GM19468 (cell line): ENCODE results near the gene MAP7D3.

Experiments
- ATAC-seq: cut with Tn5 transposase; IDR thresholded peaks from one replicate; pipeline ENCODE4 v1.9.1; 2021; ENCODE audit warnings: mild to moderate bottlenecking, moderate library complexity, moderate number of reproducible peaks; ENCODE audit not compliant: unreplicated experiment; ENCODE audit errors: extremely low read depth

Gene MAP7D3

DNA sequence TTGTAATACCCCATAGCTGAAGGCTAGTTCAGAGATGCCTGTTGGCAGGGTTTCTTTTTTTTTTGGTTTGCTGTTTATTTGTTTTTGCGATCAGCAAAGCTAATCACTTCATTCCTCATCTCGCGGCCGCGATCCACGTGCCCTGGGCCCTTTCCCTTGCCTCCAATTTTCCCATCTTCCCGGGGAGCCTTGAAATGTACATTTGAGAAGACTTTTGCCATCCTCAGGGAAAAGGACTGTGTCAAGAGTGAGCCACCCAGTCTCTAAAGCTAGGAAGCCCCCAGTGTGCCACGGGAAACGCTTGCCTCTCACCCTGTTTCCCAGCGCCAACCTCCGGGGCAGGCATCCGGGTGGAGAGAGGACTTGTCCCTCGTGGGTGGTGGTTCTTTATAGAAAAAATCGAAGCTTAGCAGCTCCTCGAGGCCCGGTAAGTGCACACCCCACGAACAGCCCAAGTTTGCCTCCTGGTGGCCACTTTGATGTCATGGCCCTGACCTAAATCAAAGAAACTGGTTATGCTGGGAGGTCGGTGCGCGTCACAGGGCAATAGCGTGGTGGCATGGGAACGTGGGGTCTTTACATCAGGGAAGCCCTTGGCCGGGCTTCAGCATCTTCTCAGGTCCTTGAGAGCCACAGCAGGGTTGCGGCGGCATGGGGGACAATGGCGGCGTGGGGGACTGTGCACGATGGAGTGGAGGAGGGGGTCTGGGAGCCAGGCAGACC, 42.0 kb downstream of the MAP7D3 start:
- ATAC-seq, result no peak

DNA sequence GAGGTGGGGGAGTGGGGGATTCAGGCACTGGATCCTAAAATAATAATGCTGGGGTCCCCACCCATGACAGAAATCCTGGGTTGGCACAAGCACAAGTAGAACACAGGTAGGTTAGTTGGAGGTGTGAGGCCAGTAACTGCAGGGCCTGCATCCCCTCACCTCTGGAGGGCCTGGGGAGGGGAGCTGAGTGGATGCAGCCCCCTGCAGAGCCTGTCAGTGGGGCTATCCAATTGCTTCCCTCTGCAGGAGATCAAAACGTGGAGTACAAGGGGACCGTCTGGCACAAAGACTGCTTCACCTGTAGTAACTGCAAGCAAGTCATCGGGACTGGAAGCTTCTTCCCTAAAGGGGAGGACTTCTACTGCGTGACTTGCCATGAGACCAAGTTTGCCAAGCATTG, 43.7 kb downstream of the MAP7D3 start:
- ATAC-seq, result no peak

DNA sequence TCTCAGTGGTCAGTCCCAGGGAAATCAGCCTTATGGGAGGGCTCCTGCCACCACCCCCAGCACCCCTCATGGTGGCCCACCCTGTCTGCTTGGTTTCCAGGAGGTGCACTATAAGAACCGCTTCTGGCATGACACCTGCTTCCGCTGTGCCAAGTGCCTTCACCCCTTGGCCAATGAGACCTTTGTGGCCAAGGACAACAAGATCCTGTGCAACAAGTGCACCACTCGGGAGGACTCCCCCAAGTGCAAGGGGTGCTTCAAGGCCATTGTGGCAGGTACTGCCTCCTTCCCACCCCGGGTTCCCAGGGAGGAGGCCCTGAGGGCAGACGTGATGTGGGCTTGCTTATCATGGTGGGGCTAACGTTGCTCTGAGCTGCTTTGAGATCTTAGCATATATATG, 44.3 kb downstream of the MAP7D3 start:
- no peak for ATAC-seq

DNA sequence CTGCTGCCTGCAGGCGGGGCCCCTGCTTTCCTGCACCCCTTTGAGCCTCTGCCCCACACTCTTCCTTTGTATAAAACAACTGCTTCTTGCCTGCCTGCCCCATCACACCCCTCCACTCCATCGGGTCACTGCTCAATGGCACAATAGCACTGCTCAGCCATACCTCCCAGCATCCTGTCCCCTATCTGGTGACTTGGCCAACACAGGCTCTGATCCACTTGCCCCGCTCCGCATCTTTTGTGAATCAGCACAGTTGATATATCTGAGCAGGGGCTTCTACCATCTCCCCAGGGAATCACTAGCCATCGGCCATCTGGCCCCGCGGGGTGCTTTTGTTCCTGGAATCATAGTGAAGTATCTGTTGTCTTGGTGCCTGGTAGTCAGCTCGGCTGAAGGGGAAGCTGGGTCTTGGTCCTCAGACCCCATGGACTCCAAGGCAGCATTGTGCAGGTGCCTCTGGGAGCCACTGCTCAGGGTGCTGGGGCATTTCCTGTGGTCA, 45.3 kb downstream of the MAP7D3 start:
- no peak for ATAC-seq

DNA sequence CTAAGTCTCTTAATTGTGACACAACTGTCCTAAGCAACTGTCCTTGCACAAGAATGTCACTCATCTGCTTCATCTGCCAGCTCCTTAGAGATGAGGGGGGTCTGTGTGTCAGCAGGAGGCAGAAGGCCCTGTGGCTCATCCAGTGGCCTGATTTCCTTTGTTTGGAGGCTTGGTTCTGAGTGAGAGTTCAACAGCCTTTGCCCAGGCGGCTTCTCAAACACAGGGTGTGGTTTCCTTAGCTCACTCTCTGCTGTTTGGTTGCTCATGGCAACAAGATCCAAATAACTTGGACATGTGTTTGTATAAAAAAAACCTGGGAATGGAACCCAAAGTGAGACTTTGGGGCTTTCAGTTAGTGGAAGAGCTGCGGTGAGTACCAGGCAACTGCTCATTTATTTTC, 46.6 kb downstream of the MAP7D3 start:
- no peak for ATAC-seq

DNA sequence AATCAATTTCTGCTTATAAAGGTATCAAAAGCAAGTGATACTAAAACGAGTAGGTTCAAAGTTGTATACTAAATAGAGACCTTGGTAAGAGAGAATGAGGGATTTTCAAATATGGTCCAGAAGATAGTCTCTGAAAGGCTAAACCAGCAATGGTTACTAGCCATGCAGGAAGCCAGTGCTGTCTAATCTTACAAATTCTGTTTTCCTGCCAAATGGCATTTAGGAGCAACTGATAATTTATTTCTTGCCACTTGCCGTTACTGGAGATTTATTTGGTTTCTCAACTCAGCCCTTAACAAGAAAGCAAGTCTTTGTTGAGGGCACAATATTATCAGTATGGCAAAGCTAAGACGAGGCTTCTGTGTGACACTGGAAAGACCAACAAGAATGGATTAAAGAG, 47.2 kb downstream of the MAP7D3 start:
- ATAC-seq, result no peak

DNA sequence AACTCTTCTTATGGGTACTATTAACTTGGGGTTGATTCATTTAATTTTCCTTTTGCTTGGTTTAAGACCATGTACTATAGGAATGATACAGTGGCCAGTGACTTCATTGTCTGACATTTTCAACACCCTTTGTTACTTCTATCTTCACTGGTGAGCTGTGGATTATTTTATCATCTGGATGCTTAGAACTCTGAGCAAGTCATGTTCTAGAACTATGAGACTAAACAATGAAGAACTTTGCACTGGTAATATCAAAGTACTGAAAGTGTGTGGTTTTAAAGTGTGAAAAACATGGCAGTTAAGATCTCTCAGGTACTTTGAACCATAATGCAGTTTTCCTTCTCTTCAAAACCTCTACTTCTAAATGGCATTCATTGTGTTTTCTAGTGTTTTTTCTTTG, 47.8 kb downstream of the MAP7D3 start:
- ATAC-seq, result no peak

DNA sequence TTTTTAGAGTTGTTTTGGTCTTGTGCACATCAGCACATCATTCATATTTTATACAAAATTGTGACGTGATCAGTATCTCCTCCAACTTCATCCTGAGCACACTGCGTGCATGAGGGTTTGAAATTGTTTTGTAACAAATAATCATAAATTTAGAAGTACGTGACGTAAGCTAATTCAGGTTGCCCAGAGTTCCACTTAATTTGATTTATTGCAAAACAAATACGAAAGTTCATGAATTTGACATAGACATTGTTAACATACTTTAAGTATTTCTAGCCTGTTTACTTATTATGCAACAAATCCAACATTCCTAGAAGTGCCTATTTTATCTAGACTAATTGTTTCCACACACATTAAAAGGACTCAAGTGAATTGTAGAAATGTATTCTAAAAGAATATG, 48.3 kb downstream of the MAP7D3 start:
- ATAC-seq, result no peak

DNA sequence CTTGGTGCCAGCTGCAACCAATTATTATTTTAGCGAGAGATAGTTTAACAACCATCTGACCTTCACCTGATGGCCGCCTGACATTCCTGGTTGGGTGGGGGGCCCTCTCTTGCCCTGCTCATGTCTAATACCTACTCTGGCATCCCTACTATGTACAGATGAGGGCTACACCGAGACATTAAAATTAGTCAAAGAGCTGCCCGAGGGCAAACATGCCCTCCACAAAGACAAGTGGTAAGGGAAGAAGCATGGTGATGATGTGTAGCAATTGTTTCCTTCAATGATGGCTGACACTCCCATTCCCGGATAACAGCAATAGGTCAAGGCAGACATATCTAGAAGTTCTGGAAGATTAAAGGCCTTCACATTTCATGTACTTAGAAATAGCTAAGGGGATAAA, 49.6 kb downstream of the MAP7D3 start:
- no peak for ATAC-seq

DNA sequence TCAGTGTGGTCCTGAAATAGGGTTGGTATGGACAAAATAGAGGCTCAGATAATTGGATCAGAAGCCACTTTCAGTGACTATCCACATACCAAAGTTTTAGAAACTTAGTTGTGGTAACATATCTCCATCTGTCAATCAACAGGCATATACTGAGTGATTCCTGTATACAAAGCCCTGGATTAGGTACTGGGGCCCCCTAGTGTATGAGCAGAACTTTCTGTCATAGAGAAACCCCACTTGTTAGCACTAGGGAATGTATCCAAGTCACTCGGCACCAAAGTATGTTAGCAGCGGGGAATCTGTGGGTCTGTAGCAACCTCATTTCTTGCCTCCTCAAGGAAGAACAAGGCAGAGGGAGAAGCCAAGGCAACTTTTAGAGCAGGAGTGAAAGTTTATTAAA, 50.7 kb downstream of the MAP7D3 start:
- ATAC-seq, result no peak

DNA sequence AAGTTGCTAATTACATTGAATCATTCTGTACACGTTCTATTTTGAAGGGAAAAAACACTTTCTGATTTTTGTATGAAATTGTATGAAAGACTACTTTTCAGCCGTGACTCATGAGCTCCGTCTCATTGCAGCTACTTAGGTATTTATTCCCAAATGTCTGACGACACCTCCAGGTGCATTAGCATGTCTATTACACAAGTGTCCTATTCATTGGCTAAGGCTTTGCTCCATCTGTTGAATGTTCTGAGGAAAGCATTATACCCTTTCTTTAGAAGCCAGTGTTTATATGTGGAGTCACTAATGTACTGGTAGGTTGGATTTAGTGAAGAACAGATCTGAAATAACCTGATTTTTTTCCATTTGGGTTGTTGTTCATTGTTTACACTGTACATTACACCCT, 51.8 kb downstream of the MAP7D3 start:
- no peak for ATAC-seq

DNA sequence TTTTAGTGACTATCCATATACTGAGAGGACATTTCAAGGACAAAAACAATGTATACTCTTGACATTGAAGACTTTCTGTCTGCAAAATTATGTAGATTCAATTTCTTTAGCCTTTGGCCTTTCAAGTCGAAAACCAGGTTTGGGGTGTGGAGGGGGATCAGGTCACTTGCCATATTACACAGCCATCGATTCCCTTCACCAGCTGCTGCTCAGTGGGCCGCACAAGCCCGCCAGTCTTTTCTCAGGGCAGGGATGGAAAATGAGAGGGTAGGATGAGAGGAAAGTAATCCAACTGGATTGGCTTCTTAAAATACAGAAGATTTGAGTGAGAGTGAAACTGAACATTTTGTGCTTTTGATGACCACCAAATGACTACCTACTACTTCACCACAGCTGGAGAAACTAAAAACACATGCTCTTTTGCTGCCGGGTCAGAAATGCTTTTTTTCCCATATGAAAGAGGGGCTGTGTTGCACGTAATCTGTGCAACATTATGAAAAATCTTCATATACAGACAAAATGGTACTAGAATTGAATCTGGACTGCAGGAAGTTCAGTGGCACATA, 52.4 kb downstream of the MAP7D3 start:
- no peak for ATAC-seq

DNA sequence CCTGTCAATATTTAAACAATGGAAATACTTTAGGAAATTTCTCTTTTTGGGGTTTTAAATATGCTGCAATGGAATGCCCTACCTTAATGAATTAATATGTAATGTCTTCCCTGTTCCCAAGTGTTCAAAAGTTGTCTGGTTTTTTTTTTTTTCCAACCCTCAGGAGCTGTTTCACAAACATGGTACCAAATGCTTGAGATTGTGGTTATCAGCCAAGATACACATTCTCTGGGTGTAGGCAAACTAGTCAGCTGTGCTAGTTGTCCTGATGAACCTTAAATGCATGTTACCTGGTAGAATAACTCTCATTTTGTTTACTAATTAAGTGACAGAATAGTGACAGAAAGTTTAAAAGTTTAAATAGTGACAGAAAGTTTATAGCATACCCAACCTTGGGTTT, 53.2 kb downstream of the MAP7D3 start:
- no peak for ATAC-seq

DNA sequence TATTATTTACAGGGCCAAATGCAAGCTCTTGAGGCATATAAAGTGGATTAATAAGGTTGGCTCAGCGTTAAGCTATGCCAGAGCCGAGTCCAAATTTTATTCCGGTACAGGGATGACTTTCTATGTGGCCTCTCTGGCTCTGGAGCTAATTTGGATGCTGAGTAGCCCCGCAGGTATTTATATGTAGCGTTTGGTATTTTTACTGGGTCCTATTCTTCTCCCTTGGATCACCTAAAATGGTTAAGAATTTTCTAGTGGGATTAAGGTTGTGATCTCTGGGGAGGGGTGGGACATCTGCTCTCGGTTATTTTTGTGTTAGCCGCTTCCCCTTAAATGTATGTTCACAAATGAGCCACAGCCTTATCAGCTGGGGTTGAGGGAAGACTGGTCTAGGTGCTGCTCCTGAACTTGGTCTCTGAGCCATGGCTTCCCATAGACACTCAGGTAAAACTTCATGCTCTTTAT, 54.5 kb downstream of the MAP7D3 start:
- no peak for ATAC-seq

DNA sequence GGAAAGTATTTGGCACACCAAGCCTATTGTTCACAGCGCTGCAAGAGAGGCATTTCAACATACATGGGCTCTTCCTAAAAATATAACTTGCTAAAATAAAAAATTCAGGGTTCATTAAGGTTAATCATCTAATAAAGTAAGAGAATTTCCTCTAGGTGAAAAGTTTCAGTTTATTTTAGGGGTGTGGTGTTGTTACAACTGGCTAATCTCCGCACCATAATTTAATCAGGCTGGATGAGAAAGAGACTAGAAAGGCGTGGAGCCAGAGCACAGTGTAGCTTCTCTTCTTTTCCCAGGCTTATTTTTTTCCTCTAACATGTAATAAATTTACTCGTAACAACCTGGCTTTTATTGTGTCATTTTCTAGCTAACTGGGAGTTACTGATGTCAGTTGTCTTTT, 56.0 kb downstream of the MAP7D3 start:
- no peak for ATAC-seq

DNA sequence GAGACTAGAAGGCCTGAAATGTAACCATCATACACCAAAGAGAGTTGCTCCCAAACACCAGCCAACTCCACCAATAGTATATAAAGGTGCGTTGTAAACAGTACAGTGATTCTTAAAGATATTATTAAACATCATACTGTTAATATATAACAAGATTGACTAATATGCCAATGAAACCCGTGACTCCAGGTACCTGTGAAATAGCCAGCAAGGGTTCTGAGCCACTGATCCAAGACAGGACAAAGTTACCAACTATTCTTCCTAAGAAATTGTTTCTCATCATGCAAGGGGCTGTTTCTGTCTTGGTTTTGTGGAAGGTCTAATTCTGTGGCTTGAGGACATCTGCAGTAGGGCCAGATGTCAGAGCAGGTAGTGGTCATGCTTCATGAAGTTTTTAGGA, 56.7 kb downstream of the MAP7D3 start:
- ATAC-seq, result no peak

DNA sequence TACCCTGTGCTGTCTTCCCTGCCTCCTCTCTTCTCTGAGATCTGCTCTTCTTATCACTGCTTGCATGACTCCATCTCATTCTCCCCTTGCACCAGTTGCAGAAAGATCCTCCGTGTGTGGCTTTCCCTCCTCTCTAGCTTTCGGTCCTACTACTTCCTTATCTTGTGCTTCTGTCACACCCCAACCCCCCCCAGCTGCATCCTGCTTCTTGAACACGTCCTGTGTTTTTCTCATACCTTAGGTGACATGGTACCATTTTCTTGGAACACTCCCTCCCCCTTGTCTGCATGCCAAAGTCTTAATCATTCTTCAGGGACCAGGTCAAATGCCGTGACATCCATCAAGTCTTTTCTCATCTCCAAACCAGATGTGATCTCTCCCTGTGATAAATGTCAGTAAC, 57.4 kb downstream of the MAP7D3 start:
- no peak for ATAC-seq

DNA sequence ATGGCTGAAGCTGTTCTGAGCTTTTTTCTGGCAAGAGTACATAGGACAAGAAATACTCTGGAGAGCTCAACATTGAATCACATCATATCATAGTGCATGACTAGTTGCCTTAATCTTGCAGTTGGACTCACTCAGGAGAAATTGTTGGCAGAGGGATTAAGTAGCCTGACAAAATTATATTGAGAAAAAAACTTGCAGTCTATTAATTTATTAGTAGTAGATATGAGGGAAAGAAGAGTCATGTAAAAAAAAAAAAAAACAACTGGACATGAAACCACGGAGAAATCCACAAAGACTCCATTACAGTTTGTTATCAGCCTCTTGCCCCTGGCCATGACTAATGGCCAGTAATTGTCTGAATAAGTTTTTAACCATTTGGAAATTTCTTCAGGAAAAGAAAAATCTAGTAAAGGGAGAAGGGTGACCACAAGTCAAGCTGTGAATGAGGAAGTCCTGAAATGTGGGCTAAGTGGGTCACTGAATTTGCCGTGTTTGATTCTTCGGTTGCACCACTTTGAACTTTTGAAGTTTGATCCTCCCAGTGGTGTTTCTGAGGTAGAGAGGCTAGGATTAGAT, 58.3 kb downstream of the MAP7D3 start:
- no peak for ATAC-seq

DNA sequence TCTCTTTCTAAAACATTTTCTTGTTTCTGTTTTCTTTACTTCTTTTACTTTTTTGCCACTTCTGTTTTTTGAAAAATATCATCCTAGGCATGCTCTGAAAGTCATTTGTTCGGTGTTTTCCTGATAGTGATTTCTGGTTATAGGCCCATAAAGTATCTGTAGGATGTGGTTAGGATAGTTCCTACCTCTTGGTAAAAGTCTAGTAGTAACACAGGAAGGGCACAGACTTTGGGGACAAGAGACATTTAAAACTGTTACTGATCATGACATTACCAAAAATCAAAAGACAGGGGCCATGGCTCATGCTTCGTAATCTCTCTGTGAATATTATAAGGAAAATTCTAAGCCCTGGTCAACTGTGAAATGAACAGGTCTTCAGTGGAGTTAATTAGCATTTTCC, 59.1 kb downstream of the MAP7D3 start:
- no peak for ATAC-seq

DNA sequence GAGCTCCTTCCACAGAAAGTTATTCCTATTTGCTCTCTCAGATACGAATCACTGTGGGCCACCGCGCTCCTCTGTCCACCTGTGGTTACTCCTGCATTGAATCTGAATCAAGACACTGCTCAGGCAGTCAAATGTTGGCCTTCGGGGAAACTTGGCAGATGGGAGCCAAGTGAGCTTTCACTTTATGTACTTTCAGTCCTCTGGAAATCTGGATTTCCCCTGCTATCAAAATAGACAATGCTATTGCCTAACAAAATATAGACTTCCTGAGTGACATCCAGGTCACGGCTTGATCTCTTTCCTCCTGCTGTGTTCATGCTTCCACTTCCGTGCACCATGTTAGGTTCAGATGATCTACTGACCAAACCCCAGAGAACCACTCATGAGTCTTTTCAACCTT, 60.0 kb downstream of the MAP7D3 start:
- no peak for ATAC-seq

DNA sequence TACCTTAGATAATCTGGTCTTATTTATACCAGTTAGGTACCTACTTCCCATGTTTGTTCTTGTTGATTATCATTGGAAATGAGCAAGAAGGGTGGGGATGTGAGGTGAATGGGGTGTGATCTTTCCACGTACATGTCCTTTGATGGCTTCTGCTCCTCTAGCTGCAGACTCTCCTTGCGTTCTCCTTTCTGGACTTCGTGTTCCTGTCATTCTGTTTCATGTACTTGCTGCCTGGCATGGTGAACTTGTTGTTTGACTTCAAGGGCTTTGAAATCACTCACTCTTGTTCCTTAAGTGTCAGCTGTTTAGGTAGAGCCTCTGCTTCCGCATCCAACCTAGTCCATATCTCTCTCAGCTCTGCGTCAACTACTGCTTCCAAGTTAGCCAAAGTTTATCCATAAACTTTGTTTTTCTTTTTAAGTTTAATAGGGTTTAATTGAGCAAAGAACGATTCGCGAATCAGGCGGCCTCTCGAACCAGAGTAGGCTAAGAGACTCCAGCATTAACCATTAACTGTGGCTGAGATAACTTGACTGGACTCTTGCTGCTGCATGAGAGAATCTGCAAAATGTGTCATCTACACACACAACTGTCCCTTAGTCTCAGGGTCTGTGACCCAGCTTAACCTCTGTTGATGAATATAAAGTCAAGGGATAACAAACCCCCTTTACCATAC, 61.0 kb downstream of the MAP7D3 start:
- no peak for ATAC-seq
